Measurements from ENCODE around the gene NEUROD1.

DNA sequence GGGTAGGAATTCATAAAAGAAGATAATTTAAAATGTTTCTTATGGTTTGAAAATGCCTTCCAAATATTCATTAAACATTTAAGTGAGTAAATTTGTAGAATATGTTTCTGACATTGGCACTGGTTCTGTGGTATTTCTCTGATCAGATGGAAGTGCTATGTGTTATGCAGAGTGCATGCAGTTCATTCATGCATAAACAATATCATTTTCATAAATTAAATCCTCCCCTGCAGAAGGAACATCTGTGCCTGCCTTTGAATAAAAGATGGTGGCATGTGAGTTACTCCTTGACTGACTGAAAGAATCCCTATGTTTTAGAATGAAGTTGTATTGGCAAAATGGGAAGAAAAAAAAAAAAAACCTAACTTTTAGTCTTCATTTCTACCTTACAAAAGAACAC lies 5.9 kb downstream of the NEUROD1 start:
- TF ChIP-seq, protein P1, sequence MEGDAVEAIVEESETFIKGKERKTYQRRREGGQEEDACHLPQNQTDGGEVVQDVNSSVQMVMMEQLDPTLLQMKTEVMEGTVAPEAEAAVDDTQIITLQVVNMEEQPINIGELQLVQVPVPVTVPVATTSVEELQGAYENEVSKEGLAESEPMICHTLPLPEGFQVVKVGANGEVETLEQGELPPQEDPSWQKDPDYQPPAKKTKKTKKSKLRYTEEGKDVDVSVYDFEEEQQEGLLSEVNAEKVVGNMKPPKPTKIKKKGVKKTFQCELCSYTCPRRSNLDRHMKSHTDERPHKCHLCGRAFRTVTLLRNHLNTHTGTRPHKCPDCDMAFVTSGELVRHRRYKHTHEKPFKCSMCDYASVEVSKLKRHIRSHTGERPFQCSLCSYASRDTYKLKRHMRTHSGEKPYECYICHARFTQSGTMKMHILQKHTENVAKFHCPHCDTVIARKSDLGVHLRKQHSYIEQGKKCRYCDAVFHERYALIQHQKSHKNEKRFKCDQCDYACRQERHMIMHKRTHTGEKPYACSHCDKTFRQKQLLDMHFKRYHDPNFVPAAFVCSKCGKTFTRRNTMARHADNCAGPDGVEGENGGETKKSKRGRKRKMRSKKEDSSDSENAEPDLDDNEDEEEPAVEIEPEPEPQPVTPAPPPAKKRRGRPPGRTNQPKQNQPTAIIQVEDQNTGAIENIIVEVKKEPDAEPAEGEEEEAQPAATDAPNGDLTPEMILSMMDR (IDR thresholded peaks at IDR 0.05) = no peak
- TF ChIP-seq POLR2A (IDR thresholded peaks at IDR 0.05) = no peak

Measured in heart left ventricle (tissue), 13 donors.